Measurements from ENCODE around the gene DLG2. TPM values are rescaled to one million over a fixed set of nuclear protein-coding genes. Genes with fewer than 3 reads are reported as not detected.

Gene DLG2
- total RNA-seq, 2 experiments from 2014 or later = 6.9 to 8.2 TPM

DNA sequence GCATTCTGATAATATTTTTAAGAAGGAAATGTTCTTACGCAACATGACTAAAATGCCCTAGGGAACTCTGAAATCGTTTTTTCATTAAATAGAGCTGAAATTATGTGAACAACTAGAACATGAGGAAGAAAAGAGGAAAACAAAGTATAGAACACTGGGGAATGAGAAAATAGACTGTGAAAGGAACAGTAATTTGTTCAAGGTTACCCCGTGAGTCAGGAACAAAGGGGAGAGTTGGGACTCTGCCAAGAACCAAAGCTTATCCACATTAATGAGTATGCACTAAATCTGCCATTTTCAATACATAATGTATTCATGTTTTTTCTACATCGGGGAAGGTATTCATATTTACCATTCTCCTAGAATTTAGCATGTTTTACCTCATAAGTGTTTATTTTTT is 1379.2 kb downstream of the DLG2 start:
- ChIA-PET POLR2A (interaction anchor here (0.6 to 0.8 kb wide), 4 partner anchors 10 to 1599 kb away, joined by 3 to 4 read pairs (median 3); no protein-coding TSS in a partner anchor), CTCF (ENCODE audit: unreplicated experiment) (no interaction called here)
- Histone ChIP-seq H4K20me1 (ENCODE audit: insufficient read depth, low read length) (no peaks in the 10 kb centered on the region), H3K36me3 (ENCODE audit: insufficient read depth, low read length) (no peaks in the 10 kb centered on the region), H3K9me3 (ENCODE audit: low read length) (no peaks in the 10 kb centered on the region), H3K4me1 (ENCODE audit: insufficient read depth, low read length, poor library complexity, severe bottlenecking) (no peaks in the 10 kb centered on the region), H3K27ac (ENCODE audit: low read depth, low read length, poor library complexity, severe bottlenecking) (no peak overlapping the region), H3K9me2 (ENCODE audit: insufficient read depth, low read length) (no peaks in the 10 kb centered on the region), H3K79me2 (ENCODE audit: insufficient read depth, low read depth, low read length) (no peaks in the 10 kb centered on the region), H3K4me2 (ENCODE audit: low read length) (no peak overlapping the region), H2AFZ (ENCODE audit: low read length) (no peak overlapping the region), H3K4me3 (ENCODE audit: low read depth, low read length, poor library complexity, severe bottlenecking) (no peak overlapping the region)
- intact Hi-C loops (cut with micrococcal nuclease; ENCODE audit: unreplicated experiment) = no loop called here
- BruUV-seq (replicated peaks) = no TSS peak
- no peak for TF ChIP-seq EZH2phosphoT487 (IDR thresholded peaks at IDR 0.05; ENCODE audit: borderline replicate concordance, low read depth, low read length)
- TF ChIP-seq, protein P1, sequence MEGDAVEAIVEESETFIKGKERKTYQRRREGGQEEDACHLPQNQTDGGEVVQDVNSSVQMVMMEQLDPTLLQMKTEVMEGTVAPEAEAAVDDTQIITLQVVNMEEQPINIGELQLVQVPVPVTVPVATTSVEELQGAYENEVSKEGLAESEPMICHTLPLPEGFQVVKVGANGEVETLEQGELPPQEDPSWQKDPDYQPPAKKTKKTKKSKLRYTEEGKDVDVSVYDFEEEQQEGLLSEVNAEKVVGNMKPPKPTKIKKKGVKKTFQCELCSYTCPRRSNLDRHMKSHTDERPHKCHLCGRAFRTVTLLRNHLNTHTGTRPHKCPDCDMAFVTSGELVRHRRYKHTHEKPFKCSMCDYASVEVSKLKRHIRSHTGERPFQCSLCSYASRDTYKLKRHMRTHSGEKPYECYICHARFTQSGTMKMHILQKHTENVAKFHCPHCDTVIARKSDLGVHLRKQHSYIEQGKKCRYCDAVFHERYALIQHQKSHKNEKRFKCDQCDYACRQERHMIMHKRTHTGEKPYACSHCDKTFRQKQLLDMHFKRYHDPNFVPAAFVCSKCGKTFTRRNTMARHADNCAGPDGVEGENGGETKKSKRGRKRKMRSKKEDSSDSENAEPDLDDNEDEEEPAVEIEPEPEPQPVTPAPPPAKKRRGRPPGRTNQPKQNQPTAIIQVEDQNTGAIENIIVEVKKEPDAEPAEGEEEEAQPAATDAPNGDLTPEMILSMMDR (conservative IDR thresholded peaks at IDR 0.05; ENCODE audit: low read length) = no peak
- DNase-seq (ENCODE audit: low spot score) = no peak

DNA sequence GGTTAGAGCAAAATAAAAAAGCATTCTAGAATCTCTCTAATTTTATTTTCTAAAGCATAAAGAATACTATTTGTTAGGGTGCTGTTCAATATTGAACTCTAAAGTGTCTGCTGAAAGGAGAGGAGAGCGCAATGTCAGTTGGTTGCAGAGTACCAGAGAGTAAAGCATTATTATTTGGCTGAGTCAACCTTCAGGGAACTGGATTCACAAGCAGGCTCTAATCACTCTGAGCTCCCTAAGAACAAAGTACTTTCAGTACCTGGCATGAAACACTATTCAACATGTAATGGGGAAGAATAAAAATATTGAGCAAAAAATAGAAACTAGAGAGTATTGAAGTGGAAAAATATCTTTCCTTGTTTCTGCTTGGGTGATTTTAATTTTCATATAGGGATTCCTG is 1380.0 kb downstream of the DLG2 start:
- CTCF ChIA-PET (ENCODE audit: unreplicated experiment) = no interaction called here
- H3K36me3 ChIP-seq (ENCODE audit: insufficient read depth, low read length) = no peaks in the 10 kb centered on the region
- no peak overlapping the region for H3K4me2 ChIP-seq (ENCODE audit: low read length)
- no peak overlapping the region for H2AFZ ChIP-seq (ENCODE audit: low read length)
- H3K9me3 ChIP-seq (ENCODE audit: low read length) = no peaks in the 10 kb centered on the region
- no peak for TF ChIP-seq EZH2phosphoT487 (IDR thresholded peaks at IDR 0.05; ENCODE audit: borderline replicate concordance, low read depth, low read length)
- TF ChIP-seq, protein P1 (conservative IDR thresholded peaks at IDR 0.05; ENCODE audit: low read length) = no peak
- H3K79me2 ChIP-seq (ENCODE audit: insufficient read depth, low read depth, low read length) = no peaks in the 10 kb centered on the region
- no peaks in the 10 kb centered on the region for H4K20me1 ChIP-seq (ENCODE audit: insufficient read depth, low read length)
- H3K27ac ChIP-seq (ENCODE audit: low read depth, low read length, poor library complexity, severe bottlenecking) = no peak overlapping the region
- POLR2A ChIA-PET = interaction anchor here (0.6 to 0.8 kb wide), 3 partner anchors 11 to 1600 kb away, joined by 3 to 4 read pairs (median 3); no protein-coding TSS in a partner anchor
- no peak overlapping the region for H3K4me3 ChIP-seq (ENCODE audit: low read depth, low read length, poor library complexity, severe bottlenecking)
- DNase-seq (ENCODE audit: low spot score) = no peak
- H3K4me1 ChIP-seq (ENCODE audit: insufficient read depth, low read length, poor library complexity, severe bottlenecking) = no peaks in the 10 kb centered on the region
- intact Hi-C loops (cut with micrococcal nuclease; ENCODE audit: unreplicated experiment) = no loop called here
- H3K9me2 ChIP-seq (ENCODE audit: insufficient read depth, low read length) = no peaks in the 10 kb centered on the region
- BruUV-seq (replicated peaks) = no TSS peak

DNA sequence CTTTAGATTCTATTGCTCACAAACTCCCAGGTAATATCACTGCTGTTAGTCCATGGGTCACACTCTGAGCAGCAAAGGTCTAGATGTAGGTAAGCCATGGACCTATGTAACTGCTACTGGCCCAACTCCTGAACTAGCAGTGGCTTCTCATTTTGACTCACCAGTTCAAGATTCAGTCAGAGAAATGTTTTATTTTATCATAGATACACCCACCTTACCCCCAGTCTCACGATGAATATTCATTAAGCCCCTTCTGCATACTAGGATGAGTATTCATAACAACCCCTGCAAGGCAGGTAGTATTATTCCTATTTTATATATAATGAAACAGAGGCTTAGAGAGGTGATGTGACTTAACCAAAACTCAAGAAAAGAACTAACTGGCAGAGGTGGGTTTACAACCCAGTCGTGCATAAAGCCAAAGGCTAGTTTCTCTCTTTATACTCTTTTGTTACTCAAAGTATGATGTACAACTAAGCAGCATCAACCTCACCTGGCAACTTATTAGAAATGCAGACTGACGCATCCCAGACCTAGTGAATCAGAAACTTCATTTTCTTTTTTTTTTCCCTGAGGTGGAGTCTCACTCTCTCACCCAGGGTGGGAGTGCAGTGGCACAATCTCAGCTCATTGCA is 1383.4 kb downstream of the DLG2 start:
- ChIA-PET CTCF (ENCODE audit: unreplicated experiment) (no interaction called here), POLR2A (no interaction called here)
- intact Hi-C loops (cut with micrococcal nuclease; ENCODE audit: unreplicated experiment) = no loop called here
- Histone ChIP-seq H3K79me2 (ENCODE audit: insufficient read depth, low read depth, low read length) (no peaks in the 10 kb centered on the region), H3K36me3 (ENCODE audit: insufficient read depth, low read length) (no peaks in the 10 kb centered on the region), H4K20me1 (ENCODE audit: insufficient read depth, low read length) (no peaks in the 10 kb centered on the region), H3K4me3 (ENCODE audit: low read depth, low read length, poor library complexity, severe bottlenecking) (no peak overlapping the region), H3K4me2 (ENCODE audit: low read length) (no peak overlapping the region), H3K9me3 (ENCODE audit: low read length) (no peaks in the 10 kb centered on the region), H2AFZ (ENCODE audit: low read length) (no peak overlapping the region), H3K27ac (ENCODE audit: low read depth, low read length, poor library complexity, severe bottlenecking) (no peak overlapping the region), H3K9me2 (ENCODE audit: insufficient read depth, low read length) (no peaks in the 10 kb centered on the region), H3K4me1 (ENCODE audit: insufficient read depth, low read length, poor library complexity, severe bottlenecking) (no peaks in the 10 kb centered on the region)
- DNase-seq (ENCODE audit: low spot score) = no peak
- no TSS peak for BruUV-seq (replicated peaks)
- TF ChIP-seq, protein P1 (conservative IDR thresholded peaks at IDR 0.05; ENCODE audit: low read length) = no peak
- TF ChIP-seq EZH2phosphoT487 (IDR thresholded peaks at IDR 0.05; ENCODE audit: borderline replicate concordance, low read depth, low read length) = no peak
